SH-SY5Y (cell line): Measurements from ENCODE around the gene BST1.

Experiments used
- GATA2 ChIP-seq: IDR thresholded peaks from 2 replicates; pipeline ENCODE4 v1.6.1; 2011; ENCODE audit warnings: mild to moderate bottlenecking, low read depth, low read length
- GATA3 ChIP-seq: IDR thresholded peaks from 2 replicates; pipeline ENCODE4 v1.6.1; 2011; ENCODE audit warnings: low read depth, mild to moderate bottlenecking, low read length, moderate library complexity

DNA sequence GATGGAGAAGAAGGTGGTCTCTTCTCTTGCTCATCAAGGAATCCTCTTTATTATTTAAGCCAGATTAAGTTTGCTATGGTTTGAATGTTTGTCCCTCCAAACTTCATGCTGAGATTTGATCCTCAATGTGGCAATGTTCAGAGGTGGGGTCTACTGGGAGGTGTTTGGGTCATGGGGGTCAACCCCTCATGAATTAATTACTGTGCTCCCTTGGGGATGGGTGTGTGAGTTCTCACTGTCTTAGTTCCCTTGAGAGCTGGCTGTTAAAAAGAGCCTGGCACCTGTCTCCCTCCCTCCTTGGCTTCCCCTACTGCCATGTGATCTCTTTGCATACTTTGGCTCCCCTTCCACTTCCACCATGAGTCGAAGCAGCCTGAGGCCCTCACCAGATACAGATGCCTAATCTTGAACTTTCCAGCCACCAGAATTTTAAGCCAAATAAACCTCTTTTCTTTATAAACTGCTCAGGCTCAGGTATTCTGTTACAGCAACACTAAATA, 39.3 kb downstream of the BST1 start:
- TF ChIP-seq GATA2 = no peak
- no peak for TF ChIP-seq GATA3
